CD14-positive monocyte (primary cell): ENCODE data around the gene ACOD1. TPM values are rescaled to one million over a fixed set of nuclear protein-coding genes. Genes with fewer than 3 reads are reported as not detected.
A peak's percentile ranks its signal among the peaks of the same experiment; 100 is the strongest.

Experiments
- DNase-seq, 3 donors: peaks; one replicate each; pipeline ENCODE4 v3.0.0-alpha.2; 2011 to 2022
- H2AFZ ChIP-seq: 2 replicates; pipeline ENCODE4 v1.6.0; 2012; ENCODE audit warnings: mild to moderate bottlenecking, low read depth, low read length, inconsistent platforms; ENCODE audit not compliant: insufficient read depth, poor library complexity, severe bottlenecking
- H3K27ac ChIP-seq, 2 donors: 1 replicate in 1 of 2; 2 replicates in 1 of 2; pipeline ENCODE4 v1.5.1; 2012 to 2013; ENCODE audit warnings: low read length in 2 of 2, control low read depth in 1 of 2, inconsistent platforms in 1 of 2, low read depth in 1 of 2, mild to moderate bottlenecking in 1 of 2
- H3K27me3 ChIP-seq, 2 donors: one replicate each; pipeline versions ENCODE4 v1.6.0 to v1.6.1; 2011 to 2013; ENCODE audit warnings: low read length in 2 of 2; ENCODE audit not compliant: control insufficient read depth in 2 of 2, insufficient read depth in 2 of 2
- H3K36me3 ChIP-seq, 2 donors: replicated peaks in 1 of 2; 1 replicate in 1 of 2; 2 replicates in 1 of 2; pipeline versions ENCODE4 v1.5.1 to v1.6.1; 2012 to 2013; ENCODE audit warnings: low read length in 2 of 2, control low read depth in 1 of 2, inconsistent platforms in 1 of 2, mild to moderate bottlenecking in 1 of 2; ENCODE audit not compliant: insufficient read depth in 2 of 2, control insufficient read depth in 1 of 2
- H3K4me1 ChIP-seq, 2 donors: 1 replicate in 1 of 2; 2 replicates in 1 of 2; pipeline versions ENCODE4 v1.5.1 to v1.6.1; 2012 to 2013; ENCODE audit warnings: low read length in 2 of 2, control low read depth in 1 of 2, inconsistent platforms in 1 of 2, mild to moderate bottlenecking in 1 of 2, moderate library complexity in 1 of 2; ENCODE audit not compliant: insufficient read depth in 2 of 2, control insufficient read depth in 1 of 2
- H3K4me2 ChIP-seq: replicated peaks from 2 replicates; pipeline ENCODE3; 2012; ENCODE audit warnings: low read length, moderate library complexity, mild to moderate bottlenecking; ENCODE audit not compliant: poor library complexity, severe bottlenecking; ENCODE audit errors: extremely low read depth
- H3K4me3 ChIP-seq, 3 experiments: fragments of 200-600 bp in 1 of 3; sonication (generic) in 1 of 3; replicated peaks in 1 of 3; 1 replicate in 2 of 3; 2 replicates in 1 of 3; pipeline ENCODE4 v1.5.1; 2011 to 2013; ENCODE audit warnings: low read length in 3 of 3, mild to moderate bottlenecking in 3 of 3, control low read depth in 2 of 3, low read depth in 2 of 3, inconsistent platforms in 1 of 3, moderate library complexity in 1 of 3
- H3K79me2 ChIP-seq: 2 replicates; pipeline ENCODE4 v1.6.0; 2012; ENCODE audit warnings: mild to moderate bottlenecking, control low read depth, inconsistent platforms, low read length, moderate library complexity; ENCODE audit not compliant: insufficient read depth
- H3K9ac ChIP-seq: 2 replicates; pipeline ENCODE4 v1.6.0; 2017; ENCODE audit warnings: low read length, mild to moderate bottlenecking; ENCODE audit not compliant: insufficient read depth, poor library complexity, severe bottlenecking
- H3K9me3 ChIP-seq, 2 donors: replicated peaks in 1 of 2; 1 replicate in 1 of 2; 2 replicates in 1 of 2; pipeline versions ENCODE4 v1.5.1 to v1.6.1; 2012 to 2013; ENCODE audit warnings: low read length in 2 of 2, control low read depth in 1 of 2; ENCODE audit not compliant: control insufficient read depth in 1 of 2, insufficient read depth in 1 of 2
- H4K20me1 ChIP-seq: 2 replicates; pipeline ENCODE4 v1.6.0; 2012; ENCODE audit warnings: mild to moderate bottlenecking, low read length, control low read depth, moderate library complexity; ENCODE audit not compliant: insufficient read depth
- H3K27ac Mint-ChIP-seq, 7 donors: one replicate each; pipeline ENCODE4 v1.8.0; 2020; ENCODE audit warnings: mild to moderate bottlenecking in 7 of 7, mixed read lengths in 7 of 7, moderate library complexity in 6 of 7, inconsistent platforms in 2 of 7
- H3K27me3 Mint-ChIP-seq, 3 donors: one replicate each; pipeline ENCODE4 v1.8.0; 2021 to 2022; ENCODE audit warnings: low read depth in 3 of 3, mild to moderate bottlenecking in 3 of 3, mixed read lengths in 3 of 3, moderate library complexity in 3 of 3, inconsistent platforms in 1 of 3
- H3K36me3 Mint-ChIP-seq, 2 donors: one replicate each; pipeline ENCODE4 v1.8.0; 2020; ENCODE audit warnings: mixed read lengths in 2 of 2, inconsistent platforms in 1 of 2, mild to moderate bottlenecking in 1 of 2
- H3K4me1 Mint-ChIP-seq: one replicate; pipeline ENCODE4 v1.8.0; 2020; ENCODE audit warnings: mild to moderate bottlenecking, mixed read lengths
- H3K4me3 Mint-ChIP-seq, 2 donors: one replicate each; pipeline ENCODE4 v1.8.0; 2020; ENCODE audit warnings: mild to moderate bottlenecking in 2 of 2, mixed read lengths in 2 of 2, moderate library complexity in 1 of 2
- H3K9me3 Mint-ChIP-seq, 7 donors: one replicate each; pipeline ENCODE4 v1.8.0; 2020 to 2022; ENCODE audit warnings: mixed read lengths in 7 of 7, mild to moderate bottlenecking in 6 of 7, moderate library complexity in 6 of 7, inconsistent platforms in 2 of 7
- CTCF ChIP-seq: fragments of 200-600 bp; IDR thresholded peaks from one replicate; pipeline ENCODE4 v1.8.0; 2022; ENCODE audit warnings: antibody characterized with exemption, mild to moderate bottlenecking
- WGBS: methylation state at CpG from one replicate; pipeline ENCODE4 v1.1.5; 2013; ENCODE audit warnings: missing lambda C conversion rate; ENCODE audit not compliant: insufficient coverage; 5-methylcytosine and 5-hydroxymethylcytosine counted together
- intact Hi-C, 2 donors: fragments of 100-400 bp; cut with micrococcal nuclease; formaldehyde crosslinking; loops; one replicate each; pipeline versions ENCODE4 v1.15.0 to v1.15.1; 2023
- polyA plus RNA-seq, 3 donors: library from polyadenylated mRNA; depleted of rRNA in 1 of 3; unstranded in 2 of 3; stranded (reverse) in 1 of 3; fragments of 300-500 nt in 2 of 3; fragments of >200 nt in 1 of 3; fragmentation: Illumina TruSeq in 2 of 3; gene quantifications; 1 replicate in 2 of 3; 2 replicates in 1 of 3; pipeline ENCODE4 v1.2.3, GENCODE V29; 2012 to 2021

The ACOD1 gene
- polyA plus RNA-seq, 3 donors, result 0.29 TPM; not detected in 2

GRCh38 chr13:76976929-76977328 lies 28.6 kb downstream of the ACOD1 start:
- H3K27me3 ChIP-seq, result peaks cover 5 to 9% of the 10 kb centered on the region in 2 donors
- no peak for TF ChIP-seq CTCF
- no peak overlapping the region for H2AFZ ChIP-seq
- H4K20me1 ChIP-seq, result no peaks in the 10 kb centered on the region
- H3K36me3 ChIP-seq, result no peaks in the 10 kb centered on the region
- Mint-ChIP-seq H3K27me3 (peaks cover 22 to 37% (median 25%) of the 10 kb centered on the region in 3 donors), H3K9me3 (peaks cover 0 to 4% (median 0%) of the 10 kb centered on the region in 7 donors), H3K4me3 (no peak overlapping the region), H3K4me1 (peaks cover 13% of the 10 kb centered on the region), H3K27ac (no peak overlapping the region), H3K36me3 (no peaks in the 10 kb centered on the region)
- H3K4me3 ChIP-seq, result no peak overlapping the region
- intact Hi-C loops, result loop anchor here in 1 of 2 donors (5.0 kb wide), 1 partner anchor 40 kb away; no protein-coding TSS in a partner anchor
- H3K27ac ChIP-seq, result no peak overlapping the region
- DNase-seq, result no peak
- no peaks in the 10 kb centered on the region for H3K9me3 ChIP-seq
- H3K9ac ChIP-seq, result no peak overlapping the region
- peaks cover 5 to 6% of the 10 kb centered on the region in 2 donors for H3K4me1 ChIP-seq
- no peak overlapping the region for H3K4me2 ChIP-seq
- H3K79me2 ChIP-seq, result no peaks in the 10 kb centered on the region
- 72% methylated on average over 2 of the region's 5 CpGs for WGBS

GRCh38 chr13:76980075-76980718 lies 31.9 kb downstream of the ACOD1 start:
- H3K4me2 ChIP-seq, result peak overlapping the region; percentile 39
- intact Hi-C loops, result no loop called here
- peak overlapping the region; percentile 41 for H2AFZ ChIP-seq
- Mint-ChIP-seq H3K27ac (no peak overlapping the region), H3K9me3 (peaks cover 0 to 3% (median 0%) of the 10 kb centered on the region in 7 donors), H3K27me3 (peaks cover 22 to 25% (median 25%) of the 10 kb centered on the region in 3 donors), H3K36me3 (no peaks in the 10 kb centered on the region), H3K4me1 (peaks cover 4% of the 10 kb centered on the region), H3K4me3 (peak overlapping the region; percentile 34 to 77)
- TF ChIP-seq CTCF, result peak; percentile 98
- peaks cover 5 to 9% of the 10 kb centered on the region in 2 donors for H3K27me3 ChIP-seq
- peak; percentile 56 to 73 (median 65) for DNase-seq
- no peaks in the 10 kb centered on the region for H3K79me2 ChIP-seq
- no peaks in the 10 kb centered on the region for H4K20me1 ChIP-seq
- H3K9ac ChIP-seq, result no peak overlapping the region
- H3K4me3 ChIP-seq, result no peak overlapping the region
- H3K27ac ChIP-seq, result no peak overlapping the region
- H3K4me1 ChIP-seq, result peaks cover 5 to 6% of the 10 kb centered on the region in 2 donors
- no peaks in the 10 kb centered on the region for H3K9me3 ChIP-seq
- no peaks in the 10 kb centered on the region for H3K36me3 ChIP-seq
- WGBS, result 0% methylated on average over 14 of the region's 34 CpGs
